HL-60/S4 treated with phorbol 12-myristate 13-acetate at 8.2 ng/mL for 4 days and 3 days (cell line): ENCODE measurements around the gene BLMH.
"Not testable (repeated sequence)": the region's sequence is repeated elsewhere in the genome, so short reads cannot be mapped to it uniquely, and the experiment has no call there.

Experiments used
- in situ Hi-C: fragments of 300-500 bp; cut with MboI; formaldehyde crosslinking; loops from 2 replicates; pipeline ENCODE4 v1.15.0; 2022; ENCODE audit warnings: low sequenced_read_pairs

The BLMH gene

GRCh38 chr17:30230596-30231125 lies 61.1 kb downstream of the BLMH start:
- in situ Hi-C loops, result no loop called here

- in situ Hi-C loops, result not testable (repeated sequence)
Observed at GRCh38 chr17:30230009-30230408, 61.7 kb downstream of the BLMH start.

GRCh38 chr17:30229012-30229411 lies 62.7 kb downstream of the BLMH start:
- in situ Hi-C loops, result no loop called here

GRCh38 chr17:30228011-30228410 lies 63.7 kb downstream of the BLMH start:
- in situ Hi-C loops, result no loop called here

- in situ Hi-C loops, result no loop called here
Observed at GRCh38 chr17:30226878-30227277, 64.9 kb downstream of the BLMH start.

GRCh38 chr17:30225919-30226553 lies 65.7 kb downstream of the BLMH start:
- in situ Hi-C loops, result no loop called here

GRCh38 chr17:30225112-30225511 lies 66.6 kb downstream of the BLMH start:
- in situ Hi-C loops, result no loop called here

GRCh38 chr17:30224419-30224960 lies 67.3 kb downstream of the BLMH start:
- in situ Hi-C loops, result no loop called here

- in situ Hi-C loops, result no loop called here
Observed at GRCh38 chr17:30222721-30223175, 69.0 kb downstream of the BLMH start.

GRCh38 chr17:30222251-30222650 lies 69.5 kb downstream of the BLMH start:
- in situ Hi-C loops, result no loop called here

GRCh38 chr17:30221346-30221745 lies 70.4 kb downstream of the BLMH start:
- in situ Hi-C loops, result no loop called here

- in situ Hi-C loops, result no loop called here
Observed at GRCh38 chr17:30220414-30220813, 71.3 kb downstream of the BLMH start.

GRCh38 chr17:30219833-30220232 lies 71.9 kb downstream of the BLMH start:
- in situ Hi-C loops, result no loop called here

- in situ Hi-C loops, result no loop called here
Observed at GRCh38 chr17:30219315-30219714, 72.4 kb downstream of the BLMH start.

- in situ Hi-C loops, result no loop called here
Observed at GRCh38 chr17:30218799-30219198, 72.9 kb downstream of the BLMH start.

- in situ Hi-C loops, result no loop called here
Observed at GRCh38 chr17:30217746-30218245, 73.9 kb downstream of the BLMH start.

GRCh38 chr17:30217054-30217453 lies 74.7 kb downstream of the BLMH start:
- in situ Hi-C loops, result no loop called here

GRCh38 chr17:30212750-30213149 lies 79.0 kb downstream of the BLMH start:
- in situ Hi-C loops, result no loop called here

- in situ Hi-C loops, result no loop called here
Observed at GRCh38 chr17:30211371-30211770, 80.4 kb downstream of the BLMH start.

- in situ Hi-C loops, result no loop called here
Observed at GRCh38 chr17:30210901-30211300, 80.8 kb downstream of the BLMH start.

- in situ Hi-C loops, result no loop called here
Observed at GRCh38 chr17:30210366-30210765, 81.4 kb downstream of the BLMH start.

GRCh38 chr17:30209930-30210329 lies 81.8 kb downstream of the BLMH start:
- in situ Hi-C loops, result no loop called here
